Parathyroid adenoma (tissue), 2 donors: ENCODE results near the gene TUBGCP5.
A peak's percentile ranks its signal among the peaks of the same experiment; 100 is the strongest.

ENCODE experiments used
- H2AFZ ChIP-seq: fragments of 300-600 bp; sonication (generic); one replicate; pipeline ENCODE4 v1.7.0; 2017; ENCODE audit warnings: antibody characterized with exemption, mild to moderate bottlenecking
- H3K27ac ChIP-seq: fragments of 300-600 bp; sonication (generic); one replicate; pipeline ENCODE4 v1.7.0; 2017
- H3K27me3 ChIP-seq: fragments of 300-600 bp; sonication (generic); one replicate; pipeline ENCODE4 v1.7.0; 2017; ENCODE audit warnings: low read length; ENCODE audit not compliant: control insufficient read depth, insufficient read depth
- H3K36me3 ChIP-seq: fragments of 300-600 bp; sonication (generic); one replicate; pipeline ENCODE4 v1.7.0; 2017; ENCODE audit warnings: low read length; ENCODE audit not compliant: control insufficient read depth, insufficient read depth
- H3K4me1 ChIP-seq: fragments of 300-600 bp; sonication (generic); one replicate; pipeline ENCODE4 v1.7.0; 2017; ENCODE audit warnings: control low read depth
- H3K4me2 ChIP-seq: fragments of 300-600 bp; sonication (generic); one replicate; pipeline ENCODE4 v1.7.0; 2017; ENCODE audit warnings: low read length
- H3K4me3 ChIP-seq: fragments of 300-600 bp; sonication (generic); one replicate; pipeline ENCODE4 v1.7.0; 2017; ENCODE audit warnings: low read depth, low read length
- H3K79me2 ChIP-seq: fragments of 300-600 bp; sonication (generic); one replicate; pipeline ENCODE4 v1.7.0; 2017; ENCODE audit warnings: control low read depth
- H3K9ac ChIP-seq: fragments of 300-600 bp; sonication (generic); one replicate; pipeline ENCODE4 v1.7.0; 2017; ENCODE audit warnings: mild to moderate bottlenecking
- H3K9me3 ChIP-seq: fragments of 300-600 bp; sonication (generic); one replicate; pipeline ENCODE4 v1.7.0; 2017; ENCODE audit warnings: low read length; ENCODE audit not compliant: control insufficient read depth
- TF ChIP-seq, protein P1 (sequence below): fragments of 300-600 bp; sonication (generic); IDR thresholded peaks from one replicate; pipeline ENCODE4 v1.7.0; 2017; ENCODE audit warnings: antibody characterized with exemption, mild to moderate bottlenecking
- donor health status: primary hyperparathyroidism.

The TUBGCP5 gene

DNA sequence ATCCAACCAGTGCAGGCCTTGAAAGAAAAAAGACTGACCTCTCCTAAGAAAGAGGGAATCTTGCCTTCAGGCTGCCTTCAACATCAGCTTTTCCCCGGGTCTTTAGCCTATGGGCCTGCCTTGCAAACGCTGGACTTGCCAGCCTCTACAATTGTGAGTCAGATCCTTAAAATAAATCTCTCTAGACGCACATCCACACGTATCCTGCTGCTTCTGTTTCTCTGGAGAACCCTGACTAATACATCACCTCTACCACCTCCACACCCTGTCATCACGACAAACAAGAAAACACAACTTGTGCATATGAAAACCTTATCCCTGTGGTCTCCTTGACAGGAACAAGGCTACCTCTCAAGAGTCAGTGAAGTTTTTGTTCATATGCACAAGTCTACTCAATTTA lies 71.0 kb downstream of the TUBGCP5 start:
- TF ChIP-seq, protein P1, sequence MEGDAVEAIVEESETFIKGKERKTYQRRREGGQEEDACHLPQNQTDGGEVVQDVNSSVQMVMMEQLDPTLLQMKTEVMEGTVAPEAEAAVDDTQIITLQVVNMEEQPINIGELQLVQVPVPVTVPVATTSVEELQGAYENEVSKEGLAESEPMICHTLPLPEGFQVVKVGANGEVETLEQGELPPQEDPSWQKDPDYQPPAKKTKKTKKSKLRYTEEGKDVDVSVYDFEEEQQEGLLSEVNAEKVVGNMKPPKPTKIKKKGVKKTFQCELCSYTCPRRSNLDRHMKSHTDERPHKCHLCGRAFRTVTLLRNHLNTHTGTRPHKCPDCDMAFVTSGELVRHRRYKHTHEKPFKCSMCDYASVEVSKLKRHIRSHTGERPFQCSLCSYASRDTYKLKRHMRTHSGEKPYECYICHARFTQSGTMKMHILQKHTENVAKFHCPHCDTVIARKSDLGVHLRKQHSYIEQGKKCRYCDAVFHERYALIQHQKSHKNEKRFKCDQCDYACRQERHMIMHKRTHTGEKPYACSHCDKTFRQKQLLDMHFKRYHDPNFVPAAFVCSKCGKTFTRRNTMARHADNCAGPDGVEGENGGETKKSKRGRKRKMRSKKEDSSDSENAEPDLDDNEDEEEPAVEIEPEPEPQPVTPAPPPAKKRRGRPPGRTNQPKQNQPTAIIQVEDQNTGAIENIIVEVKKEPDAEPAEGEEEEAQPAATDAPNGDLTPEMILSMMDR = no peak
- Histone ChIP-seq H3K9me3 (no peaks in the 10 kb centered on the region), H3K27ac (no peak overlapping the region)

GRCh38 chr15:22967084-22967770 lies 72.1 kb downstream of the TUBGCP5 start:
- Histone ChIP-seq H3K4me2 (no peak overlapping the region), H3K9ac (no peak overlapping the region), H3K27me3 (no peaks in the 10 kb centered on the region), H3K27ac (no peak overlapping the region), H2AFZ (no peak overlapping the region), H3K4me1 (peaks cover 5% of the 10 kb centered on the region), H3K9me3 (no peaks in the 10 kb centered on the region), H3K36me3 (no peaks in the 10 kb centered on the region), H3K79me2 (peaks cover 42% of the 10 kb centered on the region), H3K4me3 (no peak overlapping the region)
- TF ChIP-seq, protein P1 = no peak

More for the DNA sequence above, 71.0 kb downstream of the TUBGCP5 start:
- no peak overlapping the region for H3K4me3 ChIP-seq
- no peaks in the 10 kb centered on the region for H3K27me3 ChIP-seq
- no peak overlapping the region for H2AFZ ChIP-seq
- H3K79me2 ChIP-seq = peaks cover 46% of the 10 kb centered on the region
- H3K36me3 ChIP-seq = no peaks in the 10 kb centered on the region
- no peak overlapping the region for H3K4me2 ChIP-seq
- no peak overlapping the region for H3K9ac ChIP-seq
- peaks cover 5% of the 10 kb centered on the region for H3K4me1 ChIP-seq

GRCh38 chr15:22966321-22967083 lies 72.9 kb downstream of the TUBGCP5 start:
- Histone ChIP-seq H3K79me2 (peaks cover 39% of the 10 kb centered on the region), H3K36me3 (no peaks in the 10 kb centered on the region), H2AFZ (no peak overlapping the region), H3K4me1 (peaks cover 5% of the 10 kb centered on the region), H3K4me2 (no peak overlapping the region), H3K9me3 (no peaks in the 10 kb centered on the region), H3K27me3 (no peaks in the 10 kb centered on the region), H3K27ac (no peak overlapping the region), H3K4me3 (no peak overlapping the region), H3K9ac (no peak overlapping the region)
- TF ChIP-seq, protein P1 = no peak

GRCh38 chr15:22963641-22964040 lies 75.7 kb downstream of the TUBGCP5 start:
- Histone ChIP-seq H3K9me3 (no peaks in the 10 kb centered on the region), H3K4me2 (no peak overlapping the region), H3K27me3 (no peaks in the 10 kb centered on the region), H3K36me3 (no peaks in the 10 kb centered on the region), H2AFZ (no peak overlapping the region), H3K9ac (no peak overlapping the region), H3K4me3 (no peak overlapping the region), H3K4me1 (peaks cover 2% of the 10 kb centered on the region), H3K79me2 (peaks cover 46% of the 10 kb centered on the region), H3K27ac (peak overlapping the region; percentile 32)
- TF ChIP-seq, protein P1 = no peak
